Right atrium auricular region (tissue), 2 donors: ENCODE measurements around the gene FNDC5. TPM values are rescaled to one million over a fixed set of nuclear protein-coding genes. Genes with fewer than 3 reads are reported as not detected.

Experiments
- DNase-seq: peaks from one replicate; pipeline ENCODE4 v3.0.0-alpha.2; 2019; ENCODE audit warnings: low spot score
- H3K27ac ChIP-seq, 2 donors: fragments of 200-600 bp; sonication (generic); 1 replicate in 1 of 2; 2 replicates in 1 of 2; pipeline ENCODE4 v1.5.1; 2016 to 2019
- H3K27me3 ChIP-seq, 2 donors: fragments of 200-600 bp; sonication (generic); one replicate each; pipeline versions ENCODE4 v1.5.1 to v1.6.0; 2017 to 2019
- H3K36me3 ChIP-seq: fragments of 200-600 bp; sonication (generic); one replicate; pipeline ENCODE4 v1.5.1; 2016
- H3K4me1 ChIP-seq, 2 donors: fragments of 200-600 bp; sonication (generic); one replicate each; pipeline versions ENCODE4 v1.5.1 to v1.6.0; 2017 to 2019
- H3K4me3 ChIP-seq, 2 donors: fragments of 200-600 bp; sonication (generic); 1 replicate in 1 of 2; 2 replicates in 1 of 2; pipeline ENCODE4 v1.5.1; 2017 to 2019; ENCODE audit warnings: mild to moderate bottlenecking in 1 of 2, moderate library complexity in 1 of 2
- H3K9me3 ChIP-seq, 2 donors: fragments of 200-600 bp; sonication (generic); one replicate each; pipeline ENCODE4 v1.5.1; 2019
- total RNA-seq, 2 donors: library from RNA; depleted of rRNA; stranded (reverse); fragments of >200 nt; gene quantifications; one replicate each; pipeline ENCODE4 v1.1.0, GENCODE V29; 2016
- TF ChIP-seq, protein P1 (sequence below), 2 donors: fragments of 200-600 bp; sonication (generic); IDR thresholded peaks; one replicate each; pipeline ENCODE4 v1.5.1; 2019; ENCODE audit warnings: antibody characterized with exemption in 2 of 2

The FNDC5 gene
- total RNA-seq, 2 donors from 2014 or later = 68.3 to 112 TPM

DNA sequence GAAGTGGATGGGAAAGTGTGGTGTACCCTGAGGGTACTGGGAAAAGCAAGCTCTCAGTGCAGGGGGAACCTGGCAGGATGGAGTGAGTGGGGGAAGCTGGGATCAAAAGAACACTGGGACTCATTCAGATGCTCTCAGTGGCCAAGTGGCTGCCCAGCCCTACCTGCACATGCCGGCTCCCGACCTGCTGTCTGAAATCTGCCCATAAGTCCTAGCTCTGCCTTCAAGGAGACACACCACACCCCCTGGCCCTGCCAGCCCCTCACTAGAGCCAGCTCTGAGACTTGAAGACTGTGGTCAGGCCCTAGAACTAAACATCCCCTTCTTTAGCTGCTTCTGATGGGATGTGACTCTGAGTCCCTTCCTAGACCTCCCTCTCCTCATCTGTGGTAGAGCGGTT lies 28.2 kb upstream of the FNDC5 start:
- no peak overlapping the region for H3K4me3 ChIP-seq
- peaks cover 0 to 4% of the 10 kb centered on the region in 2 donors for H3K27me3 ChIP-seq
- no peaks in the 10 kb centered on the region for H3K9me3 ChIP-seq
- H3K4me1 ChIP-seq = peaks cover 0 to 9% of the 10 kb centered on the region in 2 donors
- H3K36me3 ChIP-seq = no peaks in the 10 kb centered on the region
- H3K27ac ChIP-seq = no peak overlapping the region
- TF ChIP-seq, protein P1, sequence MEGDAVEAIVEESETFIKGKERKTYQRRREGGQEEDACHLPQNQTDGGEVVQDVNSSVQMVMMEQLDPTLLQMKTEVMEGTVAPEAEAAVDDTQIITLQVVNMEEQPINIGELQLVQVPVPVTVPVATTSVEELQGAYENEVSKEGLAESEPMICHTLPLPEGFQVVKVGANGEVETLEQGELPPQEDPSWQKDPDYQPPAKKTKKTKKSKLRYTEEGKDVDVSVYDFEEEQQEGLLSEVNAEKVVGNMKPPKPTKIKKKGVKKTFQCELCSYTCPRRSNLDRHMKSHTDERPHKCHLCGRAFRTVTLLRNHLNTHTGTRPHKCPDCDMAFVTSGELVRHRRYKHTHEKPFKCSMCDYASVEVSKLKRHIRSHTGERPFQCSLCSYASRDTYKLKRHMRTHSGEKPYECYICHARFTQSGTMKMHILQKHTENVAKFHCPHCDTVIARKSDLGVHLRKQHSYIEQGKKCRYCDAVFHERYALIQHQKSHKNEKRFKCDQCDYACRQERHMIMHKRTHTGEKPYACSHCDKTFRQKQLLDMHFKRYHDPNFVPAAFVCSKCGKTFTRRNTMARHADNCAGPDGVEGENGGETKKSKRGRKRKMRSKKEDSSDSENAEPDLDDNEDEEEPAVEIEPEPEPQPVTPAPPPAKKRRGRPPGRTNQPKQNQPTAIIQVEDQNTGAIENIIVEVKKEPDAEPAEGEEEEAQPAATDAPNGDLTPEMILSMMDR (IDR thresholded peaks at IDR 0.05) = no peak
- no peak for DNase-seq

DNA sequence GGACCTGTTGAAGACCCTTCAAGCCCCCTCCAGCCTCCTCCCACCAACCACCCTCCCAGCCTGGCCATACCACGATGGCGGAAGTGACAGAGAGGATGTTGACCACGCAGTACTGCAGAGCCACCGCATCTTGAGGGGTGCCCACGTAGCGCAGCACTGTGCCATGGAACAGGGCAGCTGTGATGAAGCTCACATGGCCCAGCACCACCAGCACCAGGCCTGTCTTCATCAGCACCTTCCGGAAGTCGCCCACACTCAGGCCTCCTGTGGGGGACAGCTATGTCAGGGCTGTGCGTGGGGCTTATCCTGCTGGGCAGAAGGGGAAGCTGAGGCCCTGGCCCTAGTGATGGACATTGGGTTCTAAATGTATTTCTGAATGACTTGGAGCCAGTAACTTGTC lies 27.3 kb upstream of the FNDC5 start:
- Histone ChIP-seq H3K9me3 (no peaks in the 10 kb centered on the region), H3K4me3 (no peak overlapping the region), H3K4me1 (peaks cover 0 to 18% of the 10 kb centered on the region in 2 donors), H3K27me3 (peaks cover 0 to 8% of the 10 kb centered on the region in 2 donors), H3K27ac (no peak overlapping the region), H3K36me3 (no peaks in the 10 kb centered on the region)
- no peak for DNase-seq
- TF ChIP-seq, protein P1 (IDR thresholded peaks at IDR 0.05) = no peak

DNA sequence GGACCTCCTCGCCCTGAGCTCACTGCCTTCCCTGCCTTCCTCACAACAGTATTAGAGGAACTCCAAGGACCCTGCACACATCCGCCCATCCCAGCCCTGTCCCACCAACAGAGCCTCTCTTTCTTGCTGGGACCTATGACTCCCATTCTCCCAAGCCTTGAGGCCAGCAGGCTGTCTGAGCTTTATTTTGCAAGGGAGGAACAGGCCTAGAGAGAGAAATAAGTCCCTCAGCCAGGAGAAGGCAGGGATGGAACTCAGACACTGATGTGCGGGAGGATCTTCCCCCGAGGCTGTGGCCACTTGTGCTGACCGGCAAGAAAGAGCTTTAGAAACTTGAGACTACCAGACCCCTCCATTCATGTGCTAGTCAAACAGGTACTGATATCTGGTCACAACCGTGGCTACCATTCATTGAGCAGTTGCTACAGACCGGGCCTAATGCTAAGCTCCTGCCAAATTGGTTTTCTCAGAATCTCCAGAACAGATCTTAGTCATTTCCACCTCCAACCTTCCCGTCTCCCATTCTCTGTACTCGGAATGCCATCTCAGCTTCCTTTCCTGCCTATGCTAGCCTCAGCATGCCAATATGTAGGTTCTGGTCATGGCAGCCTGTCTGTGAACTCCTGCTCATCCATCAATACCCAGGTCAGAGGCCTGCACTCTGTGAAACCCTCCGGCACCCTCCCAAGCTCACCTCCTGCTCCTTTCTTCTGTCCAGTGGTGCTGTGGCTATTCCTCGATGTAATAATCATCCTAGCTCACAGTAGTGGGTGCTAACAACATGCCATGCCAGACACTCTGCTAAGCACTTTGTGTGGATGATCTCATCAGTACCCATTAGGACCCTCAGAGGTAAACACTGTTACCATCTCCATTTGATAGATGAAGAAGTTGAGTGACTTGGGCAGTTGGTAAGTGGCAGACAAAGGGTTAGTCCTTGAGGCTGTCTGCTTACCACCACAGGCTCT lies 26.7 kb upstream of the FNDC5 start:
- Histone ChIP-seq H3K27me3 (peaks cover 0 to 8% of the 10 kb centered on the region in 2 donors), H3K36me3 (no peaks in the 10 kb centered on the region), H3K27ac (no peak overlapping the region), H3K4me1 (peaks cover 0 to 23% of the 10 kb centered on the region in 2 donors), H3K9me3 (no peaks in the 10 kb centered on the region), H3K4me3 (no peak overlapping the region)
- DNase-seq = no peak
- TF ChIP-seq, protein P1 (IDR thresholded peaks at IDR 0.05) = no peak

DNA sequence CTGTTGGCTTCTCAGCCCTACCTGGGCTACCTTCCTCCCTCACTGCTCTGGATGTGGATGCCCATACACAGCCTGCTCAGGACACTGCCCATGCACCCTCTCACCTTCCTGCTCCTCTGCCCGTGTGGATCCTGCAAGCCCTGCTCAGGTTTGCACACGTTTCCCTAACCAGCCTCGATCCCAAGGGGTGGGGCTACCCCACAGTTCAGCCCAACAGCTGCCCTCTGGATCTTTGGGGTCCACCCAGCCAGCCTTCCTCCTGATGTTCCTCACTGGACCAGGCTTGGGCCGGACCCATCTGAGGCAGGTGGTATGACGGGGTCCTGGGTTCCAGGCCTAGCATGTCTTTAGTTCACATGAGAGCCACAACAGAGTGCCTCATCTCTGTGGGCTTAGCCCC lies 25.7 kb upstream of the FNDC5 start:
- no peak for DNase-seq
- TF ChIP-seq, protein P1 (IDR thresholded peaks at IDR 0.05) = no peak
- peaks cover 0 to 23% of the 10 kb centered on the region in 2 donors for H3K4me1 ChIP-seq
- H3K27ac ChIP-seq = no peak overlapping the region
- H3K27me3 ChIP-seq = peaks cover 0 to 8% of the 10 kb centered on the region in 2 donors
- H3K9me3 ChIP-seq = no peaks in the 10 kb centered on the region
- no peaks in the 10 kb centered on the region for H3K36me3 ChIP-seq
- H3K4me3 ChIP-seq = no peak overlapping the region

DNA sequence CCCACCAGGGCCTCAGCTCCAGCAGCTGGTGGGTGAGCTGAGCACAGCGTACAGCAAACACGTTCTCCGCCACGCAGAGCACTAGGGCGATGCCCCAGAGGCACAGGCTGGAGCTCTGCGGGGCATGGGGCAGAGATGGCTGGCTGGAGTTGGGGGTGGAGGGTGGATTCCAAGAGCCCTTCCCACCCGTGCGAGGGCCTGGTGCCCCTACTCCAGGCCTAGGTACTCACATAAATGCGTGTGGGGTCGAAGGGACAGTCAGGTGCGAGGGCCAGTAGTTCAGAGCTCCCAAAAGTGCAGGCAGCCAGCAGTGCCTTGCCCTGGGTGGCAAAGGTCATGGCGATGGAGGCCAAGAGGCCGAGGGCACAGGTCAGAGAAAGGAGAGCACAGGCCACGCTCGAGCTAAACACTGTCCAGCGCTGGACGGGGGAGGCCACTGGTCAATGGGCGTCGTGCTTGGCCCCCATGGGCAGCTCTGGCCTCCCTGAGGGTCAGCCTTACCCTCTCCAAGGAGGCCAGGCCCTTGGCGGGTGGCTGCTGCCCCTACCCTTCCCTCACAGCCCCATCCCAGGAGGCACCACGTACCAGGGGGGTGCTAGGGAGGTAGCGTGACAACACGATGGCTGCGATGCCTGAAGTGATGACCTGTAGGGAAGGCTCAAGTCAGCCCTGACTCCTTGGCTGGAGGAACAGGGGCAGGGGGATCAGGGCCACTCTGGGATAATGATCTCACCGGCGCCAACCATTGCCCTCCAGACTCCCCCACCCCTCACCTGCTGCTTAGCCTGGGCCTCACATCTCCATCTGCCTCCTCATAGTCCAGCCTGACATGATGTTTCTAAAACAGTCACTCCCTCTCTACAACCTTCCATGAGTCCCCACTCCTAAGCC lies 24.9 kb upstream of the FNDC5 start:
- H3K36me3 ChIP-seq = no peaks in the 10 kb centered on the region
- H3K27me3 ChIP-seq = peaks cover 0 to 4% of the 10 kb centered on the region in 2 donors
- peaks cover 0 to 18% of the 10 kb centered on the region in 2 donors for H3K4me1 ChIP-seq
- H3K4me3 ChIP-seq = no peak overlapping the region
- TF ChIP-seq, protein P1 (IDR thresholded peaks at IDR 0.05) = no peak
- DNase-seq = no peak
- no peaks in the 10 kb centered on the region for H3K9me3 ChIP-seq
- no peak overlapping the region for H3K27ac ChIP-seq
